ENCODE results near the gene TBL1XR1.

DNA sequence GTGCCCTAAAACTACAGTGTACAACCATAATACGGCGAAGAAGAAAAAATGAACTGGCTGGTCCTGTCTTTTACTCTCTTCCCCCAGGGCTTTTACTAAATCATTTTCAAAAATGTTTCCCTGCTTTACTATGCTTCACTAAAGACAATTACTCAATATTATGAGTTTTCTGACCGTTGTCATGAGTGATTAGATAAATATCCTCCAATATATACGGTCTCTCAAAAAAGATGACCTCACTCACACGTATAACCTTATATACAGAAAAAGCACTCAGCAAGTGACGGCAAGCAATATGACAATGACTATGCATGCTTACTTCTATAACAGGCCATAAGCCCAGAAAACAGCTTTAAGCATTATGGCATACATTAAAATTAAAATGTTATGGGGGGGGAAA is 60.5 kb downstream of the TBL1XR1 start:
- TF ChIP-seq ATF3 (IDR thresholded peaks at IDR 0.05), result no peak
- no peak for TF ChIP-seq CTCF (IDR thresholded peaks at IDR 0.05 in 2 of 3, conservative IDR thresholded peaks at IDR 0.05 in 1 of 3; ENCODE audit: borderline replicate concordance in 1 of 3, insufficient read depth in 1 of 3, low read depth in 2 of 3, low read length in 2 of 3)
- TF ChIP-seq FOSL1 (IDR thresholded peaks at IDR 0.05; ENCODE audit: low read depth), result no peak
- no peak for TF ChIP-seq YY1 (IDR thresholded peaks at IDR 0.05; ENCODE audit: extremely low read depth, insufficient replicate concordance, low read depth, low read length)
- no peak for TF ChIP-seq SP1 (IDR thresholded peaks at IDR 0.05; ENCODE audit: low read depth)
- TF ChIP-seq SIN3A (IDR thresholded peaks at IDR 0.05; ENCODE audit: low read depth), result no peak
- no peak for TF ChIP-seq REST (IDR thresholded peaks at IDR 0.05; ENCODE audit: low read depth)
- no peak for TF ChIP-seq RAD21 (IDR thresholded peaks at IDR 0.05; ENCODE audit: low read depth)
- TF ChIP-seq SRF (IDR thresholded peaks at IDR 0.05; ENCODE audit: low read depth), result no peak

Measured in HCT116 (cell line).